Hippocampal formation (tissue), 2 donors: ENCODE data around the gene STAT3.
"Not testable (repeated sequence)": the region's sequence is repeated elsewhere in the genome, so short reads cannot be mapped to it uniquely, and the experiment has no call there.

Source experiments
- DNase-seq, 2 donors: peaks; one replicate each; lab custom pipeline; 2025; lab: John Stamatoyannopoulos, UW

Gene STAT3

DNA sequence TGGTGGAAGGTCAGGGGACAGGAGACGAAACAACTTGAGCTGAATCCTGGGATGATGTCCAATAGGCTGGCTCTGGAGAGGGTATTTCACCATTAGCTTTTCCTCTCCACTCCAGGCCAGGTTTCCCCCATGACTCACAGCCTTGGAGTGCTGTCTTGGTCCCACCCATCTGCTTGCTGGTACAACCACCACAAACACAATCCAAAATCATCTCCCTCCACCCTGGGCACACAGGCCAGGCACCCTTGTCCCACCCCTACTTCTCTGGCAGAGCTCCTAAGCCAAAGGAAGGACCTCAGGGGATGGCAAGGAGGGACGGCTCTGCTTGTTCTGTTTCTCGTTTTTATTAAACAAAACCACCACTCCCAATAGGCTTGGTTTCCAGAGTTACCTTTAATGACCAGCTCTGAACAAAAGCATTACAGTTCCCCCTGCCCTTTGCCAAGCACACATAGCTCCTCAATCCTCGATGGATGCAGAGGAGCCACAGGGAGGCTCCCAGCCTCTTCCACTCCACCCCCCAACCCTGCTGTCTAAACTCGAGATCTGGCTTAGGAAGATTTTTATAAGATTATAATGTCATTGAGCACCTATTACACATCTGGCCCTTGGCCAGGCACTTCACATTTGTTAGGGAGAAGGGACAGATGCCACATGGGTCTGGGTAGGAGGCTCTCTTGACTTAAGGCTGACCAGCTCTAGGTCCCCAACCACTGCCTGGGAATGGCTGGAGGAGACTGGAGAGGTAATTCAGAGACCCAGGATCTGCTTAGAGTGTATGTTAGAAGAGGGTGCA, 21.5 kb upstream of the STAT3 start:
- DNase-seq: no peak

DNA sequence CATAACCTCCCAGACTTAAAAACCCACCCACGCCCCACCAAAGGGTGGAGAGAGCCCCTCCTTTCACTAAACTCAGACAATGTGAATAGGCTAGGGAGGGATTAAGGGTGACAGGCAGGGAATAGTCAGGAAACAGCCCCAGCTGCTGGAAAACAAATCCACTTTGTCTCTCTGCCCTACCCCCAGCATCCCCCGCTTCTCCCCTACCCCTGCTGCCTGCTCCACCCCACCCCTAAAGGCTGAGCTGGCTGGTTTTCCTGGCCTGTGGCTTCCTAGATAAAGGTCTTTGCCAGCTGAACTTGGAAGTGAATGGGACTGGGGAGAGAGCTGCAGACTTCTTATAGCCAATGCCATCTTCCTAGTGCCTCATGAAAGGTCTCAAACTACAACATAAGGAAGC, 19.8 kb upstream of the STAT3 start:
- peak; percentile 84 to 88 for DNase-seq

DNA sequence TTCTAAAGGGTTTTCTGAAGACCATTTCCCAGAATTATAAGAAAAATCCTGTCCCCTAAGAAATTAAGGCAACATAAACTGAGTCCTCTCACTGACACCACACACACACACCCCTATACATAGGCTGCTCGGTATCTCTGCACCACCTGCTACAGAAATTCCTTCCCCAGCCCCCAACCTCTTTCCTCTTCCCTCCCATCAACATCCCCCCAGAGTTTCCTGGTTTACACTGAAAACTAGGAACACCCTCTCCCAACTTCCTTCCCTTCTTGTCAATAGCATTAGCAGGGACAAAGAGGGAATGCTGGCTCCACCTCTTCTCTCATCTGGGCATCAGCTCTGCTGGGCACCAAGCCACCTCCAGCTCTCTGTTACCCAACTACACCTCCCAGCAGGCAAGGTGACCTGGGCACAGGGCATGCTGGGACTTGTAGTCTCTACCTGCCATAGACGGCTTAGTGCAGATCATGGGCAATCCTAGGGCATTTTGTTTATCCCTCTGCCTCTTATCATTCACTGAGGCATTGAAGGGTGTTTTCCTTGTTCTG, 19.1 kb upstream of the STAT3 start:
- peak; percentile 67 to 82 for DNase-seq

DNA sequence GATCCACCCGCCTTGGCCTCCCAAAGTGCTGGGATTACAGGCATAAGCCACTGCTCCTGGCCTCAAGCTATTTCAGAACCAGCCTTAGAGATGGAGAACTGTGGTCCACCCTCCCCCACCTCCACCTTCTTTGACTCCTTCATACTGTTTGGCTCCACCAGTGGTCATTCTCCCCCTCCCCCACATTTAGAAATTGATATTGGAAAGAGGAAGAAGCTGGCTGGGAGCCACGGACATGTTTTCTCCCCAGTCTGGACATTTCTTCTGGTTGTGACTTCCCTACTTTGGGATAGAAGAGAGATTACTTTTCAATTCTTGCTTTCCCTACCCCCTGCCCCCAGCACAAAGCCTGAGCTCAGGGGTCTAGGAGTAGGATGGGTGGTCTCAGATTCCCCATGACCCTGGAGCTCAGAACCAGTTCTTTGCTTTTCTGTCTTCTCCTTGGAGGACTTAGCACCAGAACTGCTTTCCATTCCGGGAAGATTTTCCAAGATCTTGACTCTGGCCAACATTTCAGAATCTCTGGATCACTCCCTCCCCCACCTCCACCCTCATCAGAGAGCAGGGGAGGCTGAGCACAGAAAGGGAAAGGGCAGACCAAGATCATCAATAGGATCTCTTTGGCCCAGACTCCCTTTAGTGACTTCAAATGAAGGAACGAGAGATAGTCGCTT, 18.5 kb upstream of the STAT3 start:
- peak in 1 of 2 donors; percentile 65 for DNase-seq

DNA sequence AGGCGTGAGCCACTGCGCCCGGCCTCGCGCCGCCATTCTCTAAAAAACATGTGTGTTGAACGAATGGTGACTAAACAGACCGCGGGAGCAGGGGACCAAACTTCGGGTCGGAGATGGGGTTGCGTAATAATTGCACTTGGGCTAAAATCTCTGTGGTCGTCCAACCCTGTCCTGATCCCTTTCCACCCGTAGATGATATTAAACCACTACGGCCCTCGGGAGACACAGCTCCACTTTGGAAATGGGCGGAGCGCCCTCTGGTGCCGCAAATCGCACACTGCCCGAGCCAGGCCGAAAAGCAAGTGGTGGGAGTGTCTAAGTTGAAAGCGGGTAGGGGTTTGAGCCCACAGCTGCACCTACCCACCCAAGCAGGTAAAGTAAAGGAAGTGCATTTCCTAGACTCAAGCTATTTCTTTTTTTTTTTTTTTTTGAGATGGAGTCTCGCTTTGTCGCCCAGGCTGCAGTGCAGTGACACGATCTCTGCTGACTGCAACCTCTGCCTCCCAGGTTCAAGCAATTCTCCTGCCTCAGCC, 17.8 kb upstream of the STAT3 start:
- peak; percentile 61 to 77 for DNase-seq

DNA sequence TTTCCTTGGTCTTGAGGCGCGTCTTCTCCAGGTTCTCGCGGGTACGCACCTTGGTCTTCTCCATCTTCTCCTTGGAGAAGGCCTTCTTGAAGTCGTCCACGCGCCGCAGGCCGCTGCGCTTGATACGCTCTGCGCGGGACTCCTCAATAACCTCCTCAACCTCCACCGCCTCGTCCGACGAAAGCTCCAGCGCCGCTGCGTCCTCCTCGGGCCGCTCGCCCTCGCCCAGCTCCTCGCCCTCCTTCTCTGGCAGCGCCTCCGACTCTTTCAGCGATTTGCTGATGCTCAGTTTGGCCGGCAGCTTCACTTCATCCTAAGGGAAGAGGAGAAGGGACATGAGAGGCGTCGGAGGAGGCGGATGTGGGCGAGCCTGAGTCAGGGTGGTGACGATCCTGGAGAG, 16.8 kb upstream of the STAT3 start:
- DNase-seq: no peak

DNA sequence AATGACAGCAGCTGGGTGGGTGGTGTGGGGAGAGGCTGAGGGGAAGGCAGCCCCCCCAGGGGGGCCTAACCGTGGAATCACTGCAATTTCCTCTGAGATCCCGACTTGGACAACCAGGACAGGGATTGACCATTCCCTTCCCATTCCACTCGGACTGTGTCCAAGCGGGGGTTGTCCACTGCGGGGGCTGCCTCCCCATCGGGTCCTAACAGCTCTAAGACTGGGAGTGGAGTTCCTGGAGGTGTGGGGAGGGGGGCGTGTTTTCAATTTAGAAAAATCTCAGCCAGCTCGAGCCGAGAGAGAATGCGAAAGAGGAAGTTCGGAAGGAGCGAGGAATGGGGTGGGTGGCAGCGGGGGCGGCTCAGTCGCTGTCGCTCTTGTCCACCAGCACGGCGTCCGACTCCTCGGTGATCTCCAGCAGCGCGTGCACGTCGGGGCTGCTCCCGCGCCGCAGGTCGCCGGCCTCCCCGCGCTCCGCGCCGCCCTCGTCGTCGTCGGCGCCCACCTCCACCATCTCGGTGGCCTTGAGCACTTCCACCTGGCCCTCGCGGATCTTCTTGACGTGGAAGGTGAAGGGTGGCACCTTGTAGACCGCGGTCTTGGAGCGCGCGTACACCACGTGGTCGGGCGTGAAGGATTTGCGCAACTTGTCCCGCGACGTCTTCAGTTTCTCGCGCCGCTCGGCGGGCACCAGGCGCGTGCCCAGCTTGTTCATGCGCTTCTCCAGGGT, 16.2 kb upstream of the STAT3 start:
- DNase-seq: no peak

DNA sequence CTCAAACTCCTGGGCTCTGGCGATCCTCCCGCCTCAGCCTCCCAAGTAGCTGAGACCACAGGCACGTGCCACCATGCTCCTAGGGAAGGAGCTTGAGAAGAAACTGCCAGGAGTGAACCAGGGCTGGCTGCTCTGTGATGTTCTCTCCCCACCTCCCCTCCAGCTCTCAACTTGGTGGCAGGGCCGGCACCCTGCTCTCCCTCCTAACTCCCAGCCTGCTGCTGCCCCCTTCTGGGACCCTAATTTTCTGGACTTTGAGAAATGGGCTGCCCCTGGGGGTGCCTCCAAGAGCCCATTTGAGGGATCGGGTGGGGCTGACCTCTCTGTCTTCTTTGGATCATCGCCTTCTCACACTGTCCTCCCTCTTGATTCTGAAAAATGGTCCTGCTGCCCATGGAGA, 14.9 kb upstream of the STAT3 start:
- DNase-seq: no peak

DNA sequence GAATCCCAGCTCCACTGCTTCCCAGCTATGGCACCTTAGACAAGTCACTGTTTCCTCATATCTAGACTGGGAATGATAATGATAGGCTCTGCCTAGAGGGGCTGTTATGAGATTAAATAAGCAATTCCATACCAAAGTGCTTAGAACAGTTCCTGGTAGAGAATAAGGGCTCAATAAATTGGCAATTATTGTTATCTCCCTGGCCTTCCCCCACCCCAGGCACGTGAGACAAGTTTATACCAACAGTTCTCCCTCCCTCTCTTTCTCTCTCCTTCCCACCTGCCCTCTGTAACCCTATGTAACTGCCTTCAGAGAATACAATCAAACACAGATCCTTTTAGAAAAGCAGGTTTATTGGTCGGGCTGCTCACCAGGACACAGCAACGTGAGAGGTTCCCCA, 13.9 kb upstream of the STAT3 start:
- no peak for DNase-seq

DNA sequence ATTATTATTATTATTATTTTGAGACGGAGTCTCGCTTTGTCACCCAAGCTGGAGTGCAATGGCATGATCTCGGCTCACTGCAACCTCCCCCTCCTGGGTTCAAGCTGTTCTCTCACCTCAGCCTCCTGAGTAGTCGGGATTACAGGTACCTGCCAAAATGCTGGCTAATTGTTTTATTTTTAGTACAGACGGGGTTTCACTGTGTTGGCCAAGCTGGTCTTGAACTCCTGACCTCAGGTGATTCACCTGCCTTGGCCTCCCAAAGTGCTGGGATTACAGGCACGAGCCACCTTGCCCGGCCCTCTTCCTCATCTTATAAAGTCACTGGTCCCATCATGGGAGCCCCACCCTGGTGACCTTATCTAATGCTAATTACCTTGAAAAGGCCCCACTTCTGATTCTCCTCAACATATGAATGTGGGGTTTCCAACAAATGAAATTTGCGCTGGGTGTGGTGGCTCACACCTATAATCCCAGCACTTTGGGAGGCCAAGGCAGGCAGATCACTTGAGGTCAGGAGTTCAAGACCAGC, 12.7 kb upstream of the STAT3 start:
- DNase-seq: not testable (repeated sequence)

DNA sequence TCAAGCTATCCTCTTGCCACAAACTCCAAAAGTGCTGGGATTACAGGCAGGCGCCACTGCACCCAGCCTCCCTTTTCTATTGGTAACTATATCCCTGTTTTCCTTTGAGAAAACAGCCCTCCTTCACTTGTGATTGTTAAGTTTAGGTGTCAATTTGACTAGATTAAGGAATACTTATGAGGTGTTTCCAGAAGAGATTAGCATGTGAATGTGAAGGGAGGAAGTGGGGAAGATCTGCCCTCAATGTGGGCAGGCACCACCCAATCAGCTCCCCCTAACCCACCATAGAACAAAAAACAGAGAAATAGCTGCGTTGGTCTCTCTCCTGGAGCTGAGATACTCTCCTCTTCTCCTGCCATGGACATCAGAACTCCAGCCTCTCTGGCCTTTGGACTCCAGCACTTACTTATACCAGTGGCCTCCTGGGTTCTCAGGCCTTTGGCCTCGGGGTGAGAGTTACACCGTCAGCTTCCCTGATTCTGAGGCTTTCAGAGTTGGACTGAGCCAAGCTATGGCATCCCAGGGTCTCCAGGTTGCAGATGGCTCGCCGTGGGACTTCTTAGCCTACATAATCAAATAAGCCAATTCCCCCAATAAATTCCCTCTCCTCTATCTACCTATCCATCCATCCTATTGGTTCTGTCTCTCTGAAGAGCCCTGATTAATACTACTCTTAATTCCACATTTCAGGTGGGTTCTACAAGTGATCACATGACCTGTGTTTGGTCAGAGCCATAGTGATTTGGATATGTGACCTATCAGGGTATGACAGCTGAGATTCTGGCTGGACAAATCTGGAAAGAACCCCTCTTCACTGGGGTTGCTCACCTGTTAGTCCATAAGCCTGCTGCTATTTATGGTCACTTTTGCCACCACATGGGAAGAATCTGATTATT, 12.0 kb upstream of the STAT3 start:
- no peak for DNase-seq

DNA sequence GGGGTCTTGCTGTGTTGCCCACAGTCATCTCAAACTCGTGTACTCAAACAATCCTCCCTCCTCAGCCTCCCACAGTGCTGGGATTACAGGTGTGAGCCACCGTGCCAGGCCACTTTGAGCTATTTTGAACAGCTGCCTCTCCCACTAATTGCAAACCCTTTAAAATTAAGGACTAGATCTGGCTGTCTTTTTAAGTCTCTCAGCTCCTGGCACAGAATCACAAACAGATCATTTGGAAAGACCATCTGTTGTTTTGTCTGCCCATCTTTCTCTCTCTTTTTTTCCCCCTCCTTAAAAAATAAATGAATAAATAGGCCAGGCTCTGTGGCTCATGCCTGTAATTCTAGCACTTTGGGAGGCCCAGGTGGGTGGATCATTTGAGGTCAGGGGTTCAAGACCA, 10.9 kb upstream of the STAT3 start:
- DNase-seq: no peak

DNA sequence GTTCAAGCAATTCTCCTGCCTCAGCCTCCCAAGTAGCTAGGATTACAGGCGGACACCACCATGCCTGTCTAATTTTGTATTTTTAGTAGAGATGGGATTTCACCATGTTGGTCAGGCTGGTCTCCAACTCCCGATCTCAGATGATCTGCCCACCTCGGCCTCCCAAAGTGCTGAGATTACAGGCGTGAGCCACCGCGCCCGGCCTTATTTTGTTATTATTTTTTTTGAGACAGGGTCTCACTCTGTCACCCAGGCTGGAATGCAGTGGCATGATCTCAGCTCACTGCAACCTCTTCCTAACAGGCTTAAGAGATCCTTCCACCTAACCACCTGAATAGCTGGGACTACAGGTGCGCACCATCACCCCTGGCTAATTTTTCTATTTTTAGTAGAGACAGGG, 7.4 kb upstream of the STAT3 start:
- DNase-seq: not testable (repeated sequence)

DNA sequence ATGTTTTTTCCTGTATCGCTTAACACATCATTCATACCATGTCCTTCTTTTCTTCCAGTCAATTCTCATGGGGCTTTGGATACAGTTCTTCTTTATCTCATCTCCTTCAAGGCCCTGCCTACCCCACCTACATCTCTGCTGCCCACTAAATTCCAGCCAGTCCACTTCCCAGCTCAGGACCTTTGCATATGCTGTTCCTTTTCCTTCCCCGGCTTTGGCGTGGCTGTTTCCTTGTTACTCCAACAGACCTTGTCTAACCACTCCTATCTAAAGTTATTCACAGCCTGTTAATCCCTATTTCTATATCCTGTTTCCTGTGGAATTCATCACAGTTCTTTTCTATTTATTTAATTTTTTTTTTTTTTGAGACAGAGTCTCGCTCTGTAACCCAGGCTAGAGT, 6.6 kb upstream of the STAT3 start:
- no peak for DNase-seq

DNA sequence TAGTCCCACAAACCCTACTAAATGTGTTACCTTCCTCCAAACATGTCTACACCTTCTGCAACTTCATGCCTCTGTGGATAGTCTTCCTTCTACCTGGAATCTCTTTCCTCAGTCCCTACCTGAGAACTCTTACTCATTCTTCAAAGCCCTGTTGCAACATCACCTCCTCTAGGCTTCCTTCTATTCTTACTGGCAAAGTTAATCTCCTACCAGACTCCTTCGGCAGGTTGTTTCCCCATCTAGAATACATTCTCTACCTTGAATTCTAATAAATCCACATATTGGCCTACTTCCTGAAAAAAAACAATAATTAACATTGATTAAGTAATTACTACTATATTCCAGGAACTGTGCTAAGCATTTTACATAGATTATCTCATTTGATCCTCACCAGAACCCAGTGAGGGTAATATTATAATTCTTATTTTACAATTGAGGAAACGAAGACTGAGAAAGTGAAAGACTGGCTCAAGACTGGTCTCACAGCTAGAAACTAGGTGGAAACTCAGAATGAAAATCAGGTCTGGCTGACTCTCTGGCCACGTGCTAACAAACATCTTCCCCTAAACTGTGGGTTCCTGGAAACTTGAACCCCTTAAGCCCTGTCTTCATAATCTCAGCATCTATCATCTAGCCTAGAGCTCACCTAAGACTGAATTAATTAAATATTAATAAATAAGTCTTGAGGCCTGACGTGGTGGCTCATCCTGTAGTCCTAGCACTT, 4.6 kb upstream of the STAT3 start:
- no peak for DNase-seq

DNA sequence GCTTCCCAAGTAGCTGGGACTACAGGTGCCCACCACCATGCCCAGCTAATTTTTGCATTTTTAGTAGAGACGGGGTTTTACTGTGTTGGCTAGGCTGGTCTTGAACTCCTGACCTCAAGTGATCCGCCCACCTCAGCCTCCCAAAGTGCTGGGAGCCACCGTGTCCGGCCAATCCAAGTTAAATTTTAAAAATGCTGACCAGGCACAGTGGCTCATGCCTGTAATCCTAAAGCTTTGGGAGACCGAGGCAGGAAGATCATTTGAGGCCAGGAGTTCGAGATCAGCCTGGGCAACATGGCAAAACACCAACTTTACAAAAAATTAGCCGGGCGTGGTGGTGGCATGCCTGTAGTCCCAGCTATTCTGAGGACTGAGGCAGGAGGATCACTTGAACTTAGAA, 3.2 kb upstream of the STAT3 start:
- DNase-seq: not testable (repeated sequence)

DNA sequence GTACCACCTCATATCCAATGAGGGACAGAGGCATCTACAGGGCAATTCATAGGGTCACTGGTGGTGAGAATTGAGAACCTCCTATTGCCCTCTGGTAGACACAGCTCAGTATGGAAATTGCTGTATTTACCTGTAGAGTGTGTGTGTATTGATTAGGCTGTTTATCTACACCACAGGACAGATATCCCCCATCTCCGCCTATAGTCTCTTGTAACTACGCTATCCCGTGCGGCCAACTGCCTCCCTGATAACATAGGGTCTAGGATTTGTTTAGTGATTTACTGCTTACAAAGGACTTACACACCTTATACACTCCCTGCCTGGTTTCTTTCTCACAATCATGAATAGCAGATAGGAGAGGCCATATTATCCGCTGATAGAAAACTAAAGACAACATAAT, 1.7 kb upstream of the STAT3 start:
- DNase-seq: no peak

DNA sequence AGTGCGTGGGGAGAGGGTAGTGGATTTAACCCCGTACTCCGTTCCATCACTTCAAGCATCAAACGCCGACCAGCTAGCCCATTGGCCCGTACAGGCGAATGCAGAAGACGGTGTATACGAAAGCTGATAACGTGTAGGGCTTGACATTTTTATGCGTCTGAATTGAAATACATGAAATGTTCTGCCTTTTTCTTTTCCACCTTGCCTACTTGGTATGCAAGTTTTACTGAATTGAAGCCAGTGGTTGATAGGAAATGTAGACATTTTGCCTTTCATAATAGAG, 834 bp upstream of the STAT3 start:
- DNase-seq: no peak

DNA sequence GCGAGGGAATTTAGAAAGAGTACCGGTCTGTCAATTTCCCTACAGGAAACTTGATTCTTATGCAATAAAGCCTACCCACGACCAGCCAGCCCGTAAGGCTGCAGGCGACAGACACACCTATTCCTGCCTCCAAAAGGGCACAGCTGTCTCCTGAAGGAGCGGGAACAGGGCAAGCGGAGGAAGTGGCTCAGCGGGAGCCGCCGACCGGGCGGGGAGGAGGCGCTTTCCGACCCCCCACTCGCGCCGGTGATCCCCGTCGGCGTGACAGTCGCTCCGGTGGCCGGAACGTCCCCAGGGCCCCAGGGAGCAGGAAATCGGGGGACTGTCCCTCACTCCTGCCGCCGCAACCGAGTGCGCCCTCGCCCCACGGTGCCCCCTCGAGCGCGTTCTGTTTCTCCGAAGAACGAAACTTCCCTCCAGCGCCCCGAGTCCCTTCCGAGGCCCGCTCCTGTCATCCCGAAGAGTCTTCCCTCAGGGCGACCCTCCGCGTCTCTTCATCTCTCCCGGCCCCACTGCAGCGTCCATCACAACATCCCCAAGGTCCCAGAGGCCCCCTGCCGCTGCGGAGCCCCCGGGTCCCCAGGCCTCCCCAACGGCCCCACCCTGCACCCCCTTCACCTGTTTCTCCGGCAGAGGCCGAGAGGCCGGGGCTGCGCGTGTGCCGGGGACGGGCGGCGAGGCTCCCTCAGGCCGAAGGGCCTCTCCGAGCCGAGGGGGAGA, 421 bp downstream of the STAT3 start:
- DNase-seq: no peak
